HepG2 (cell line): ENCODE data around the gene CLUH. TPM values are rescaled to one million over a fixed set of nuclear protein-coding genes. Genes with fewer than 3 reads are reported as not detected.

ENCODE experiments used
- ATAC-seq: fragments of 200-7000 bp; cut with Tn5 transposase; 3 replicates; pipeline ENCODE4 v1.9.1; 2020; ENCODE audit warnings: mild to moderate bottlenecking, moderate library complexity
- BruUV-seq: library from RNA; stranded (reverse); fragments of 400-500 nt; replicated peaks from 2 replicates; lab custom pipeline; 2021; lab: Mats Ljungman, UMichigan
- CTCF ChIA-PET: fragments of 300-600 bp; formaldehyde crosslinking; extraction: SDS; loops from one replicate; lab custom pipeline; 2021; ENCODE audit warnings: low total read pairs, inconsistent platforms, low intra/inter-chr PET ratio; lab: Yijun Ruan, JAX
- POLR2A ChIA-PET: fragments of 350-600 bp; sonication (Branson Sonifier 250); formaldehyde crosslinking; loops from one replicate; lab custom pipeline; 2020; ENCODE audit warnings: antibody characterized with exemption, inconsistent platforms; lab: Yijun Ruan, JAX
- DNase-seq: peaks from one replicate; pipeline ENCODE4 v3.0.0-alpha.2; 2015; ENCODE audit warnings: low spot score
- FAIRE-seq: peaks from 3 replicates; lab custom pipeline; 2011; peaks lifted over from hg19 to GRCh38; lab: Jason Lieb, UNC
- H2AFZ ChIP-seq: one replicate; pipeline ENCODE4 v1.6.1; 2011; ENCODE audit warnings: low read length, inconsistent platforms
- H3K27ac ChIP-seq: fragments of 300-600 bp; 3 replicates; pipeline ENCODE4 v1.8.0; 2011; ENCODE audit warnings: mixed run types, mild to moderate bottlenecking, mixed read lengths, low read length, inconsistent platforms; ENCODE audit not compliant: insufficient read depth; ENCODE audit errors: extremely low read length
- H3K27me3 ChIP-seq, 2 experiments: fragments of 200-600 bp in 1 of 2; 2 replicates in 1 of 2; 3 replicates in 1 of 2; pipeline versions ENCODE4 v1.6.0 to v1.8.0; 2011; ENCODE audit warnings: low read length in 2 of 2, mild to moderate bottlenecking in 2 of 2, moderate library complexity in 2 of 2, inconsistent platforms in 1 of 2; ENCODE audit not compliant: insufficient read depth in 2 of 2, control insufficient read depth in 1 of 2
- H3K36me3 ChIP-seq, 2 experiments: fragments of 200-600 bp in 1 of 2; replicated peaks in 1 of 2; 2 replicates in 1 of 2; 3 replicates in 1 of 2; pipeline versions ENCODE4 v1.5.1 to v1.8.0; 2011; ENCODE audit warnings: low read length in 2 of 2, inconsistent platforms in 1 of 2; ENCODE audit not compliant: insufficient read depth in 2 of 2, control insufficient read depth in 1 of 2
- H3K4me1 ChIP-seq: 2 replicates; pipeline ENCODE4 v1.5.1; 2012; ENCODE audit warnings: low read length, inconsistent platforms; ENCODE audit not compliant: insufficient read depth
- H3K4me2 ChIP-seq: 2 replicates; pipeline ENCODE4 v1.6.0; 2011; ENCODE audit warnings: low read depth, low read length, inconsistent platforms
- H3K4me3 ChIP-seq, 3 experiments: fragments of 200-600 bp in 1 of 3; sonication (generic), shearing (Covaris generic) in 1 of 3; replicated peaks in 1 of 3; 2 replicates each; pipeline ENCODE4 v1.5.1; 2011 to 2016; ENCODE audit warnings: low read length in 3 of 3, inconsistent platforms in 2 of 3, low read depth in 2 of 3, mild to moderate bottlenecking in 2 of 3, control low read depth in 1 of 3, mixed read lengths in 1 of 3; ENCODE audit not compliant: insufficient read depth in 1 of 3
- H3K79me2 ChIP-seq: one replicate; pipeline ENCODE4 v1.6.1; 2011; ENCODE audit warnings: low read length, inconsistent platforms; ENCODE audit not compliant: insufficient read depth
- H3K9ac ChIP-seq: 2 replicates; pipeline ENCODE4 v1.6.0; 2011; ENCODE audit warnings: mild to moderate bottlenecking, low read depth, low read length, inconsistent platforms; ENCODE audit not compliant: insufficient read depth
- H3K9me3 ChIP-seq: 2 replicates; pipeline ENCODE4 v1.5.1; 2012; ENCODE audit warnings: mild to moderate bottlenecking, low read length
- H4K20me1 ChIP-seq: 2 replicates; pipeline ENCODE4 v1.6.0; 2011; ENCODE audit warnings: inconsistent platforms, mild to moderate bottlenecking, low read length, moderate library complexity; ENCODE audit not compliant: insufficient read depth
- AGO2 ChIP-seq: fragments of 200-400 bp; formaldehyde crosslinking; optimal IDR thresholded peaks from 2 replicates; pipeline ENCODE3; 2017; ENCODE audit warnings: mild to moderate bottlenecking, low read depth, low read length, moderate library complexity
- DBP ChIP-seq: sonication (generic); formaldehyde crosslinking; IDR thresholded peaks from 2 replicates; pipeline ENCODE4 v1.4.0; 2020; ENCODE audit warnings: missing genetic modification reagents; ENCODE audit errors: not compliant biosample characterization
- FOXA1 ChIP-seq, 2 experiments: fragments of 450-650 bp in 1 of 2; sonication (generic) in 1 of 2; formaldehyde crosslinking in 1 of 2; IDR thresholded peaks; 2 replicates each; pipeline versions ENCODE4 v1.4.0 to v1.6.1; 2016 to 2020; ENCODE audit warnings: missing genetic modification reagents in 1 of 2
- FOXM1 ChIP-seq: sonication (generic); formaldehyde crosslinking; IDR thresholded peaks from 2 replicates; pipeline ENCODE4 v1.5.0; 2020; ENCODE audit warnings: missing genetic modification reagents
- JUND ChIP-seq: sonication (generic); formaldehyde crosslinking; IDR thresholded peaks from 2 replicates; pipeline ENCODE4 v1.8.0; 2022; ENCODE audit warnings: mild to moderate bottlenecking, missing genetic modification reagents
- MXD4 ChIP-seq: IDR thresholded peaks from 2 replicates; pipeline ENCODE4 v1.6.1; 2016; ENCODE audit warnings: mild to moderate bottlenecking, missing biosample characterization, missing genetic modification reagents
- NFE2L1 ChIP-seq: sonication (generic); formaldehyde crosslinking; IDR thresholded peaks from 2 replicates; pipeline ENCODE4 v1.4.0; 2020; ENCODE audit warnings: missing genetic modification reagents, mild to moderate bottlenecking, borderline replicate concordance
- PCBP2 ChIP-seq: fragments of 200-400 bp; formaldehyde crosslinking; optimal IDR thresholded peaks from 2 replicates; pipeline ENCODE3; 2018; ENCODE audit warnings: low read length, low read depth; ENCODE audit not compliant: poor library complexity, severe bottlenecking
- TEAD2 ChIP-seq: sonication (generic); formaldehyde crosslinking; IDR thresholded peaks from 2 replicates; pipeline ENCODE4 v1.9.0; 2021; ENCODE audit warnings: missing genetic modification reagents
- TIGD3 ChIP-seq: sonication (generic); formaldehyde crosslinking; IDR thresholded peaks from 2 replicates; pipeline ENCODE4 v1.5.1; 2020; ENCODE audit warnings: mild to moderate bottlenecking, missing genetic modification reagents, borderline replicate concordance
- YY1 ChIP-seq: IDR thresholded peaks from 2 replicates; pipeline ENCODE4 v1.6.1; 2011; ENCODE audit warnings: low read length, low read depth, moderate library complexity, mild to moderate bottlenecking; ENCODE audit not compliant: insufficient read depth, insufficient replicate concordance
- ZKSCAN8 ChIP-seq: IDR thresholded peaks from 2 replicates; pipeline ENCODE4 v1.6.1; 2016; ENCODE audit warnings: borderline replicate concordance, missing genetic modification reagents, missing compliant biosample characterization
- ZNF24 ChIP-seq: fragments of 450-650 bp; IDR thresholded peaks from 2 replicates; pipeline ENCODE4 v1.6.1; 2017; ENCODE audit warnings: antibody characterized with exemption, mild to moderate bottlenecking
- ZNF260 ChIP-seq: sonication (generic); formaldehyde crosslinking; IDR thresholded peaks from 2 replicates; pipeline ENCODE4 v1.4.0; 2020; ENCODE audit warnings: missing genetic modification reagents, low read depth, mild to moderate bottlenecking, borderline replicate concordance
- ZNF546 ChIP-seq: sonication (generic); formaldehyde crosslinking; conservative IDR thresholded peaks from 2 replicates; pipeline ENCODE4 v1.8.1; 2023; ENCODE audit warnings: mild to moderate bottlenecking, missing genetic modification reagents
- ZNF562 ChIP-seq: sonication (generic); formaldehyde crosslinking; IDR thresholded peaks from 2 replicates; pipeline ENCODE4 v1.8.0; 2022; ENCODE audit warnings: missing genetic modification reagents, borderline replicate concordance
- ZNF589 ChIP-seq: sonication (generic); formaldehyde crosslinking; conservative IDR thresholded peaks from 2 replicates; pipeline ENCODE4 v1.8.0; 2022; ENCODE audit warnings: mild to moderate bottlenecking, moderate library complexity, missing genetic modification reagents
- ZNF713 ChIP-seq: sonication (generic); formaldehyde crosslinking; IDR thresholded peaks from 2 replicates; pipeline ENCODE4 v1.4.0; 2020; ENCODE audit warnings: mild to moderate bottlenecking, missing genetic modification reagents
- WGBS: methylation state at CpG from one replicate; pipeline ENCODE4 v1.1.6; 2017; ENCODE audit warnings: low lambda C conversion rate; 5-methylcytosine and 5-hydroxymethylcytosine counted together
- in situ Hi-C: cut with HindIII; loops from 2 replicates; pipeline ENCODE4 v1.10.0; 2017; ENCODE audit warnings: low pct_unique_long_range_greater_than_20kb; ENCODE audit not compliant: extremely low pct_ligation_motif_present
- intact Hi-C: fragments of 100-400 bp; cut with micrococcal nuclease; formaldehyde crosslinking; loops from one replicate; pipeline ENCODE4 v1.10.0; 2022; ENCODE audit not compliant: unreplicated experiment
- polyA plus RNA-seq, 8 experiments: library from polyadenylated mRNA; depleted of rRNA in 3 of 8; stranded (reverse) in 7 of 8; unstranded in 1 of 8; fragments of >200 nt; fragmentation: Illumina TruSeq in 4 of 8; extraction: Trizol in 4 of 8; gene quantifications; 2 replicates each; pipeline versions ENCODE4 v1.2.1 to v1.2.3, GENCODE V29; 2011 to 2016; ENCODE audit warnings: low read depth in 4 of 8, missing spikeins in 1 of 8, mixed read lengths in 1 of 8; ENCODE audit not compliant: insufficient read depth in 1 of 8
- total RNA-seq, 5 experiments: library from RNA; depleted of rRNA; stranded (reverse); fragments of >200 nt; fragmentation: Illumina TruSeq; extraction: Trizol; gene quantifications; 2 replicates each; pipeline ENCODE4 v1.2.3, GENCODE V29; 2016; ENCODE audit warnings: low read depth in 1 of 5
- TF ChIP-seq, protein P1 (sequence below): sonication (generic); formaldehyde crosslinking; IDR thresholded peaks from 2 replicates; pipeline ENCODE4 v1.4.0; 2020; ENCODE audit warnings: missing genetic modification reagents, mild to moderate bottlenecking, borderline replicate concordance

CLUH gene
- total and polyA plus RNA-seq, 2 of the 13 experiments (the other 11 are each of a cell fraction or from before 2014, with no cell fraction given), result 30.9 to 60.5 TPM

DNA sequence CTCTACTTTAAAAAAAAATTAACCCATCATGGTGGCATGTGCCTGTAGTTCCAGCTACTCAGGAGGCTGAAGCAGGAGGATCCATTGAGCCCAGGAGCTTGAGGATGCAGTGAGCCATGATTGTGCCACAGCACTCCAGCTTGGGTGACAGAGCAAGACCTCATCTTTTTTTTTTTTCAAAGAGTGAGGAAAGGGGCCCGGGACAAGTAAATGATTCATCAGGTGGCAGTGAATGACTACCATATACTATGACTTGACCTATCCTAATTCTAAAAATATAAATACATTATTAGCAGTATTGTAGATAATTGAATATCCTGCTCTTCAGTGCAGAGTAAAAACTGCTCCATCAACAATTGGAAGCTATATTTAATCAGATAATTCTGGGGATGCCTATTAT lies 55.3 kb downstream of the CLUH start:
- intact Hi-C loops, result no loop called here
- Histone ChIP-seq H3K9ac (no peak overlapping the region), H3K4me1 (no peaks in the 10 kb centered on the region), H3K9me3 (no peaks in the 10 kb centered on the region), H3K27ac (no peak overlapping the region), H4K20me1 (peaks cover 8% of the 10 kb centered on the region; the same call in 1 of the 2 replicates), H2AFZ (no peak overlapping the region), H3K4me2 (no peak overlapping the region), H3K79me2 (peaks cover 22% of the 10 kb centered on the region), H3K27me3 (no peaks in the 10 kb centered on the region), H3K36me3 (peaks cover 1 to 10% of the 10 kb centered on the region in 2 experiments; a peak in 2 of 5 replicates), H3K4me3 (no peak overlapping the region)
- DNase-seq, result no peak
- no peak for ATAC-seq
- WGBS, result 0% methylated on average over 1 of the region's 1 CpG
- ChIA-PET POLR2A (no interaction called here), CTCF (no interaction called here)
- FAIRE-seq, result no peak
- in situ Hi-C loops, result no loop called here
- BruUV-seq, result no TSS peak
- TF ChIP-seq TEAD2 (CRISPR knock-in tag), result no peak
- no peak for TF ChIP-seq ZNF589 (CRISPR knock-in tag)
- TF ChIP-seq NFE2L1 (CRISPR knock-in tag), result no peak
- no peak for TF ChIP-seq MXD4 (CRISPR knock-in tag)
- no peak for TF ChIP-seq ZNF562 (CRISPR knock-in tag)
- no peak for TF ChIP-seq ZNF546 (CRISPR knock-in tag)
- TF ChIP-seq ZNF260 (CRISPR knock-in tag), result no peak
- no peak for TF ChIP-seq AGO2
- no peak for TF ChIP-seq TIGD3 (CRISPR knock-in tag)
- TF ChIP-seq ZNF713, result no peak
- TF ChIP-seq DBP, result no peak
- TF ChIP-seq JUND (CRISPR knock-in tag), result no peak
- TF ChIP-seq YY1, result no peak
- TF ChIP-seq, protein P1, sequence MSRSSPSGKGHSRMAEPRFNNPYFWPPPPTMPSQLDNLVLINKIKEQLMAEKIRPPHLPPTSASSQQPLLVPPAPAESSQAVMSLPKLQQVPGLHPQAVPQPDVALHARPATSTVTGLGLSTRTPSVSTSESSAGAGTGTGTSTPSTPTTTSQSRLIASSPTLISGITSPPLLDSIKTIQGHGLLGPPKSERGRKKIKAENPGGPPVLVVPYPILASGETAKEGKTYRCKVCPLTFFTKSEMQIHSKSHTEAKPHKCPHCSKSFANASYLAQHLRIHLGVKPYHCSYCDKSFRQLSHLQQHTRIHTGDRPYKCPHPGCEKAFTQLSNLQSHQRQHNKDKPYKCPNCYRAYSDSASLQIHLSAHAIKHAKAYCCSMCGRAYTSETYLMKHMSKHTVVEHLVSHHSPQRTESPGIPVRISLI (CRISPR knock-in tag), result no peak
- TF ChIP-seq ZNF24, result no peak
- no peak for TF ChIP-seq PCBP2
- no peak for TF ChIP-seq FOXM1 (CRISPR knock-in tag)
- no peak for TF ChIP-seq ZKSCAN8
- TF ChIP-seq FOXA1 (IDR thresholded peaks at IDR 0.05), result no peak
- TF ChIP-seq FOXA1 (CRISPR knock-in tag; IDR thresholded peaks at IDR 0.05), result no peak
